ENCODE data around the gene NFILZ. TPM values are rescaled to one million over a fixed set of nuclear protein-coding genes. Genes with fewer than 3 reads are reported as not detected.

NFILZ gene
- total RNA-seq, 1 experiment from 2014 or later: not detected

DNA sequence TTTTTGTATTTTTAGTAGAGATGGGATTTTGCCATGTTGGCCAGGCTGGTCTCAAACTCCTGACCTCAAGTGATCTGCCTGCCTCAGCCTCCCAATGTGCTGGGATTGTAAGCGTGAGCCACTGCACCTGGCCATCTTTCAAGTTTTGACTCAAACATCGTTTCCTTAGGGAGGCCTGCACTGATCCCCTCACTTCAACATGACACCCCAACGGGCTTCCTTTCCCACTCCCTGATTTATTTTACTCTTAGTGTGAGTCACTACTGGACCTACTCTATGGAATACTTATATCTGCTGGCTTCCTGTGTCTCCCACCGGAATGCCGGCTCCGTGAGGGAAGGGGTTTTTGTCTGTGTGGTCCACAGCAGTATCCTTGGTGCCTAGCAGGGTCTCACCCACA lies 15.4 kb upstream of the NFILZ start (continued):
- TF ChIP-seq, protein P1, sequence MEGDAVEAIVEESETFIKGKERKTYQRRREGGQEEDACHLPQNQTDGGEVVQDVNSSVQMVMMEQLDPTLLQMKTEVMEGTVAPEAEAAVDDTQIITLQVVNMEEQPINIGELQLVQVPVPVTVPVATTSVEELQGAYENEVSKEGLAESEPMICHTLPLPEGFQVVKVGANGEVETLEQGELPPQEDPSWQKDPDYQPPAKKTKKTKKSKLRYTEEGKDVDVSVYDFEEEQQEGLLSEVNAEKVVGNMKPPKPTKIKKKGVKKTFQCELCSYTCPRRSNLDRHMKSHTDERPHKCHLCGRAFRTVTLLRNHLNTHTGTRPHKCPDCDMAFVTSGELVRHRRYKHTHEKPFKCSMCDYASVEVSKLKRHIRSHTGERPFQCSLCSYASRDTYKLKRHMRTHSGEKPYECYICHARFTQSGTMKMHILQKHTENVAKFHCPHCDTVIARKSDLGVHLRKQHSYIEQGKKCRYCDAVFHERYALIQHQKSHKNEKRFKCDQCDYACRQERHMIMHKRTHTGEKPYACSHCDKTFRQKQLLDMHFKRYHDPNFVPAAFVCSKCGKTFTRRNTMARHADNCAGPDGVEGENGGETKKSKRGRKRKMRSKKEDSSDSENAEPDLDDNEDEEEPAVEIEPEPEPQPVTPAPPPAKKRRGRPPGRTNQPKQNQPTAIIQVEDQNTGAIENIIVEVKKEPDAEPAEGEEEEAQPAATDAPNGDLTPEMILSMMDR (IDR thresholded peaks at IDR 0.05 in 2 of 3, conservative IDR thresholded peaks at IDR 0.05 in 1 of 3; ENCODE audit: borderline replicate concordance in 1 of 3, insufficient read depth in 1 of 3, low read depth in 2 of 3, low read length in 2 of 3): no peak
- TF ChIP-seq SIN3A (IDR thresholded peaks at IDR 0.05; ENCODE audit: low read depth) (no peak), ZFX (IDR thresholded peaks at IDR 0.05) (no peak), POLR2AphosphoS5 (IDR thresholded peaks at IDR 0.05; ENCODE audit: low read depth, low read length) (no peak), EZH2phosphoT487 (IDR thresholded peaks at IDR 0.05; ENCODE audit: borderline replicate concordance) (no peak), EZH2 (IDR thresholded peaks at IDR 0.05) (no peak), CEBPB (IDR thresholded peaks at IDR 0.05; ENCODE audit: low read depth) (no peak), EGR1 (IDR thresholded peaks at IDR 0.05; ENCODE audit: low read depth) (no peak), ZBTB33 (IDR thresholded peaks at IDR 0.05; ENCODE audit: extremely low read depth, insufficient replicate concordance, low read length) (no peak), ZNF274 (IDR thresholded peaks at IDR 0.05; ENCODE audit: low read depth, low read length) (no peak)
- TF ChIP-seq, protein P2, sequence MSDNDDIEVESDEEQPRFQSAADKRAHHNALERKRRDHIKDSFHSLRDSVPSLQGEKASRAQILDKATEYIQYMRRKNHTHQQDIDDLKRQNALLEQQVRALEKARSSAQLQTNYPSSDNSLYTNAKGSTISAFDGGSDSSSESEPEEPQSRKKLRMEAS (IDR thresholded peaks at IDR 0.05): no peak

Measured in HCT116 (cell line).